ENCODE results near the gene LSM3. TPM values are rescaled to one million over a fixed set of nuclear protein-coding genes. Genes with fewer than 3 reads are reported as not detected.

LSM3 gene
- total RNA-seq, 1 donor from 2014 or later, result 9.5 TPM

GRCh38 chr3:14235912-14236295, 57.3 kb downstream of the LSM3 start:
- Mint-ChIP-seq H3K27ac (ENCODE audit: unreplicated experiment) (no peak overlapping the region), H3K9me3 (ENCODE audit: unreplicated experiment) (peaks cover 15% of the 10 kb centered on the region), H3K36me3 (ENCODE audit: low read depth, unreplicated experiment) (peaks cover 8% of the 10 kb centered on the region), H3K4me1 (ENCODE audit: low read depth, unreplicated experiment) (peaks cover 15% of the 10 kb centered on the region), H3K4me3 (ENCODE audit: unreplicated experiment) (no peak overlapping the region), H3K27me3 (ENCODE audit: low read depth, unreplicated experiment) (peaks cover 14% of the 10 kb centered on the region)
- H3K4me2 ChIP-seq (ENCODE audit: low read length), result no peak overlapping the region
- no peak overlapping the region for H2AFZ ChIP-seq (ENCODE audit: low read depth, low read length)
- TF ChIP-seq CTCF (IDR thresholded peaks at IDR 0.05; ENCODE audit: insufficient read depth, low read depth, low read length), result no peak
- TF ChIP-seq EZH2 (IDR thresholded peaks at IDR 0.05; ENCODE audit: insufficient read depth, low read length), result no peak
- no peak overlapping the region for H3K27ac ChIP-seq (ENCODE audit: low read depth, low read length)
- H3K4me1 ChIP-seq (ENCODE audit: insufficient read depth, low read length), result peaks cover 10% of the 10 kb centered on the region
- no peak overlapping the region for H3K9ac ChIP-seq (ENCODE audit: low read length)
- no peaks in the 10 kb centered on the region for H4K20me1 ChIP-seq (ENCODE audit: insufficient read depth, low read length)
- DNase-seq (ENCODE audit: low read depth) (no peak), FAIRE-seq (no peak)
- H3K27me3 ChIP-seq (ENCODE audit: insufficient read depth, low read length), result peaks cover 3% of the 10 kb centered on the region
- no peaks in the 10 kb centered on the region for H3K79me2 ChIP-seq (ENCODE audit: insufficient read depth, low read length)
- H3K36me3 ChIP-seq (ENCODE audit: insufficient read depth, low read length), result no peaks in the 10 kb centered on the region
- H3K9me3 ChIP-seq (ENCODE audit: insufficient read depth, low read depth, low read length), result peaks cover 3% of the 10 kb centered on the region
- no peak overlapping the region for H3K4me3 ChIP-seq (ENCODE audit: insufficient read depth, low read depth, low read length)

- H3K4me3 Mint-ChIP-seq (ENCODE audit: unreplicated experiment), result no peak overlapping the region
- Histone ChIP-seq H3K4me2 (ENCODE audit: low read length) (no peak overlapping the region), H3K27me3 (ENCODE audit: insufficient read depth, low read length) (peaks cover 3% of the 10 kb centered on the region), H3K4me1 (ENCODE audit: insufficient read depth, low read length) (peaks cover 9% of the 10 kb centered on the region), H3K79me2 (ENCODE audit: insufficient read depth, low read length) (no peaks in the 10 kb centered on the region), H4K20me1 (ENCODE audit: insufficient read depth, low read length) (no peaks in the 10 kb centered on the region), H3K9ac (ENCODE audit: low read length) (no peak overlapping the region), H3K4me3 (ENCODE audit: insufficient read depth, low read depth, low read length) (no peak overlapping the region), H3K36me3 (ENCODE audit: insufficient read depth, low read length) (no peaks in the 10 kb centered on the region), H3K9me3 (ENCODE audit: insufficient read depth, low read depth, low read length) (peaks cover 3% of the 10 kb centered on the region), H3K27ac (ENCODE audit: low read depth, low read length) (no peak overlapping the region), H2AFZ (ENCODE audit: low read depth, low read length) (no peak overlapping the region)
- DNase-seq (ENCODE audit: low read depth), result no peak
- no peak overlapping the region for H3K27ac Mint-ChIP-seq (ENCODE audit: unreplicated experiment)
- H3K27me3 Mint-ChIP-seq (ENCODE audit: low read depth, unreplicated experiment), result peaks cover 14% of the 10 kb centered on the region
- H3K4me1 Mint-ChIP-seq (ENCODE audit: low read depth, unreplicated experiment), result peaks cover 10% of the 10 kb centered on the region
- H3K9me3 Mint-ChIP-seq (ENCODE audit: unreplicated experiment), result peaks cover 13% of the 10 kb centered on the region
- peaks cover 8% of the 10 kb centered on the region for H3K36me3 Mint-ChIP-seq (ENCODE audit: low read depth, unreplicated experiment)
- TF ChIP-seq EZH2 (IDR thresholded peaks at IDR 0.05; ENCODE audit: insufficient read depth, low read length) (no peak), CTCF (IDR thresholded peaks at IDR 0.05; ENCODE audit: insufficient read depth, low read depth, low read length) (no peak)
- no peak for FAIRE-seq
Observed at GRCh38 chr3:14236902-14237301, 58.3 kb downstream of the LSM3 start.

- no peak for FAIRE-seq
- Histone ChIP-seq H3K79me2 (ENCODE audit: insufficient read depth, low read length) (no peaks in the 10 kb centered on the region), H3K9ac (ENCODE audit: low read length) (no peak overlapping the region), H3K4me1 (ENCODE audit: insufficient read depth, low read length) (peaks cover 4% of the 10 kb centered on the region), H3K9me3 (ENCODE audit: insufficient read depth, low read depth, low read length) (peaks cover 3% of the 10 kb centered on the region), H2AFZ (ENCODE audit: low read depth, low read length) (no peak overlapping the region), H3K4me3 (ENCODE audit: insufficient read depth, low read depth, low read length) (no peak overlapping the region), H3K27me3 (ENCODE audit: insufficient read depth, low read length) (peaks cover 3% of the 10 kb centered on the region), H3K4me2 (ENCODE audit: low read length) (no peak overlapping the region), H4K20me1 (ENCODE audit: insufficient read depth, low read length) (no peaks in the 10 kb centered on the region), H3K36me3 (ENCODE audit: insufficient read depth, low read length) (no peaks in the 10 kb centered on the region), H3K27ac (ENCODE audit: low read depth, low read length) (no peak overlapping the region)
- peaks cover 17% of the 10 kb centered on the region for H3K27me3 Mint-ChIP-seq (ENCODE audit: low read depth, unreplicated experiment)
- H3K4me3 Mint-ChIP-seq (ENCODE audit: unreplicated experiment), result no peak overlapping the region
- peaks cover 6% of the 10 kb centered on the region for H3K4me1 Mint-ChIP-seq (ENCODE audit: low read depth, unreplicated experiment)
- no peak for TF ChIP-seq CTCF (IDR thresholded peaks at IDR 0.05; ENCODE audit: insufficient read depth, low read depth, low read length)
- no peak for TF ChIP-seq EZH2 (IDR thresholded peaks at IDR 0.05; ENCODE audit: insufficient read depth, low read length)
- H3K27ac Mint-ChIP-seq (ENCODE audit: unreplicated experiment), result no peak overlapping the region
- peaks cover 13% of the 10 kb centered on the region for H3K9me3 Mint-ChIP-seq (ENCODE audit: unreplicated experiment)
- peaks cover 8% of the 10 kb centered on the region for H3K36me3 Mint-ChIP-seq (ENCODE audit: low read depth, unreplicated experiment)
- no peak for DNase-seq (ENCODE audit: low read depth)
Observed at GRCh38 chr3:14237457-14237856, 58.8 kb downstream of the LSM3 start.

Data from astrocyte (in vitro differentiated cells and primary cell).